NK-92 (cell line): Measurements from ENCODE around the gene GAB2.
"Not testable (repeated sequence)": the region's sequence is repeated elsewhere in the genome, so short reads cannot be mapped to it uniquely, and the experiment has no call there.

ENCODE experiments used
- DNase-seq: peaks from one replicate; lab custom pipeline; 2025; ENCODE audit not compliant: unreplicated experiment; lab: John Stamatoyannopoulos, UW

GAB2 gene, protein sequence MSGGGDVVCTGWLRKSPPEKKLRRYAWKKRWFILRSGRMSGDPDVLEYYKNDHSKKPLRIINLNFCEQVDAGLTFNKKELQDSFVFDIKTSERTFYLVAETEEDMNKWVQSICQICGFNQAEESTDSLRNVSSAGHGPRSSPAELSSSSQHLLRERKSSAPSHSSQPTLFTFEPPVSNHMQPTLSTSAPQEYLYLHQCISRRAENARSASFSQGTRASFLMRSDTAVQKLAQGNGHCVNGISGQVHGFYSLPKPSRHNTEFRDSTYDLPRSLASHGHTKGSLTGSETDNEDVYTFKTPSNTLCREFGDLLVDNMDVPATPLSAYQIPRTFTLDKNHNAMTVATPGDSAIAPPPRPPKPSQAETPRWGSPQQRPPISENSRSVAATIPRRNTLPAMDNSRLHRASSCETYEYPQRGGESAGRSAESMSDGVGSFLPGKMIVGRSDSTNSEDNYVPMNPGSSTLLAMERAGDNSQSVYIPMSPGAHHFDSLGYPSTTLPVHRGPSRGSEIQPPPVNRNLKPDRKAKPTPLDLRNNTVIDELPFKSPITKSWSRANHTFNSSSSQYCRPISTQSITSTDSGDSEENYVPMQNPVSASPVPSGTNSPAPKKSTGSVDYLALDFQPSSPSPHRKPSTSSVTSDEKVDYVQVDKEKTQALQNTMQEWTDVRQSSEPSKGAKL

DNA sequence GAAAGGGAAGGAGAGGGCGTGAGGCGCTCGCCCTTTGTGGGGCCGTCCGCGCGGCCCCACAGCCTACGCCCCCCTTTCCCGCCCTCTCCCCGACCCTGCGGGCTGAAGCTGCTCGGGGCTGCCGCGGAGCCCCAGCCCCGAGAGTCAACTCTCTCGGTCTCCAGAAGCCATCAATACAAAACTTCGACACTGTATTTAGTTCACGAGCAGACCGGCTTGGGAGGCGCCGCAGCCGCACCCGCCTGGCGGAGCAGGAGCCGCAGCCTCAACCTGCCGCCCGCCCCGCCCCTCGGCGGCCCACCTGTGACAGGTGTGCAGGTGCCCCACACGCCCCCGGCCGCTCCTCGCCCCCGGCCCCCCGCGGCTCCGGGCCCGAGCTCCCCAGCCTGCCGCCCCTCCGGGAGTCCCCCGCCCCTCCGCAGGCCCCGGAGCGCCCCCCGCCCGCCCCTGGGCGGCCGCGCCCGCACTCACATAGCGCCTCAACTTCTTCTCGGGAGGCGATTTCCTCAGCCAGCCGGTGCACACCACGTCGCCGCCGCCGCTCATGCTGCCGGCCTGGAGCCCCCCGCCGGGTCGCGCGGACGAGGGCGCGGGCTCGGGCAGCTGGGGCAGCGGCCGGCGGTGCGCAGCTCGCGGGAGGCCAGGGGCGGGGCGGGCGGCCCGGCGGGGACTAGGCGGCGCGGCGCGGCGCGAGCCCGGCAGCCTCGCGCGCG lies at the start of gene GAB2:
Gene GAB2 (minus strand): TSS at position 646 of the 713 bp plus-strand sequence. CDS start 100 bp downstream, at position 546.
- DNase-seq, result no peak

DNA sequence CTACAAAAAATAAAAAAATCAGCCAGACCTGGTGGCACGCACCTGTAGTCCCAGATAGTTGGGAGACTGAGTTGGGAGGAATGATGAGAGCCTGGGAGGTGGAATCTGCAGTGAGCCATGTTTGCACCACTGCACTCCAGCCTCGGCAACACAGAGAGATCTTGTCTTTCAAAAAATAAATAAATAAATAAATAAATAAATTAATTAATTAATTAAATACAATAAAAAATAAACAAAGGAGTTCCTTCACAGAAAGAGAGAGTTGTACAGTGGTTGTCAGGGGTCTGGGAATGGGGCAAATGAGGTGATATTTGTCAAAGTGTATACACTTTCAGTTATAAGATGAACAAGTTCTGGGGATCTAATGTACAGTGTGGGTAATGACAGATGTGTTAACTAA lies 49.8 kb upstream of the GAB2 start:
- DNase-seq, result no peak

DNA sequence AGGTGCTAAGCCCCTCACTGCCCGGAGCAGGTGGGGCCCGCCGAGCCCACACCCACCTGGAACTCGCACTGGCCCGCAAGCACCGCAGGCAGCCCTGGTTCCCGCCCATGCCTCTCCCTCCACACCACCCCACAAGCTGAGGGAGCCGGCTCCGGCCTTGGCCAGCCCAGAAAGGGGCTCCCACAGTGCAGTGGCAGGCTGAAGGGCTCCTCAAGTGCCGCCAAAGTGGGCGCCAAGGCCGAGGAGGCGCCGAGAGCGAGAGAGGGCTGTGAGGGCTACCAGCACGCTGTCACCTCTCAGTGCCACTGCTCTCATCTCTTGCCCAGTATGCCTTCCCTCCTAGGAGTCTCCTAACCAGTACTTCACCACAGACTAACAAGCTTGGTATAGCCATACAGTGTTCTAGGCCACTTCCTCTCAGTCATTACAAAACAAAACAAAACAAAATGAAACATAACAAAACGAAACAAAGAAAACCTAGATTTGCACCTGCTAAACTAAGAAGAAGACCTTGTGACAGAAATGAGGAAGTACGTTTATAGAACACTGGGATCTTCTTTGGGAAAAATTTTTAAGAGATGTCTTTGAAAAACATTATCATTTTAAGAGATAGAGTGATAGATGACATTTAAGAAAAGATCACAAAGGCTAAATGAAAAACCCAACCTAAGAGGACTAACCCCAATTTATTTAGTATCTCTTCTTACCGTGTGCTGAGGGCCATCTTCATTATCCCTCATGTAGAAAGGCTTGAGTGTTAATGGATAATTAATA lies 47.7 kb upstream of the GAB2 start:
- DNase-seq, result no peak

DNA sequence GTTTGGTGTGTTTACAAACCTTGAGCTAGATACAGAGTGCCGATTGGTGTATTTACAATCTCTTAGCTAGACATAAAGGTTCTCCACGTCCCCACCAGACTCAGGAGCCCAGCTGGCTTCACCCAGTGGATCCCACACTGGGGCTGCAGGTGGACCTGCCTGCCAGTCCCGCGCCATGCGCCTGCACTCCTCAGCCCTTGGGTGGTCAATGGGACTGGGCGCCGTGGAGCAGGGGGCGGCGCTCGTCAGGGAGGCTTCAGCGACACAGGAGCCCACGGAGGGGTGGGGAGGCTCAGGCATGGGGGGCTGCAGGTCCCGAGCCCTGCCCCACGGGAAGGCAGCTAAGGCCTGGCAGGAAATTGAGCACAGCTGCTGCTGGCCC lies 47.2 kb upstream of the GAB2 start:
- not testable (repeated sequence) for DNase-seq

DNA sequence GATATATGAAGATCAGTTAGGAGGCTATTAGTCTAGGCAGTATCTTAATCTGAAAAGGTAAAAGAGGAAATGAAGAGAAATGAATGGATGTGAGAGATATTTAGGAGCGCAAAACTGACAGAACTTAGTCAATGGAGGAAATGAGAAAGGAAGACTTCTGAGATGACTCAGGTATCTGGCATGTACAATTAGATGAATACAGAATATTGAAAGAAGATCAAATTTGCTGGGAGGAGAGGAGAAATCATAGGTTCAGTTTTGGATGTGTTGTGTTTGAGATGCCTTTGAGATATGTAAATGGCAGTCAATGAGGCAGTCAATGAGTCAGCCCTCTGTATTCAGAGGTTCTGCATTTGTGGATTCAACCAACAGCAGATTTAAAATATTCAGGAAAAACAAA lies 42.9 kb upstream of the GAB2 start:
- no peak for DNase-seq

DNA sequence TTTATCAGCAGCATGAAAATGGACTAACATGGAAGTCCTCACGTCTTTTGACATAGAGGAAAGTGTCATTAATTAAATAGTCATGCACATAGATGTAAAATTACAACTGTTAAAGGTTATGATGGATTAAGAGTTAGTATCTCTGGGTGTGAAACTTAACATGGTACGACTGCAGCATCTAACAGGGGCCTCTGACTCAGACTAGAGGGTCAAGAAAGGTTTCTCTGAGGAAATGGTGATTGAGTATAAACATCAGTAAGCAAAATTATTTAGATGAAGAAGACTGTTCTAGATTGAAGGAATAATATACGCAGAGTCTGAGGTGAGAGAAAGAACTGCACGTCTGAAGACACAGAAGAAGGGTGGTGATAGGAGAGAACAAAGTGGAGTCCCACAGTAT lies 42.1 kb upstream of the GAB2 start:
- DNase-seq, result no peak

DNA sequence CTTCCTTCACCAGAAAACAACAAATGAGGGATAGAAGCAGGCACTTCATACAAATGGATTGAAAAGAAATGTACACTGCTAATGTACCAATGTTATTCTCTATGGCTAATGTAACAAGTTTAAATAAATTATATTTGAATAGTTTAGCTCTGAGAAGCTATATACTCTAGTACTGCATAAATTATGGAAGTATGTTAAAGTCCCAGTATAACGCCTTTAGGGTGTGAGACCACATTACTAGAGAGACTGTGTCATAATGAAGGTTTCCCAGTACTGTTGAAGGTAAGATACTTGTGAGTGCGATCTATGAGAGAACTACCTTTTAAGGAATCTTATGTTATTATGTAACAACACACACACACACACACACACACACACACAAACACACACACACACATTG lies 39.8 kb upstream of the GAB2 start:
- no peak for DNase-seq

DNA sequence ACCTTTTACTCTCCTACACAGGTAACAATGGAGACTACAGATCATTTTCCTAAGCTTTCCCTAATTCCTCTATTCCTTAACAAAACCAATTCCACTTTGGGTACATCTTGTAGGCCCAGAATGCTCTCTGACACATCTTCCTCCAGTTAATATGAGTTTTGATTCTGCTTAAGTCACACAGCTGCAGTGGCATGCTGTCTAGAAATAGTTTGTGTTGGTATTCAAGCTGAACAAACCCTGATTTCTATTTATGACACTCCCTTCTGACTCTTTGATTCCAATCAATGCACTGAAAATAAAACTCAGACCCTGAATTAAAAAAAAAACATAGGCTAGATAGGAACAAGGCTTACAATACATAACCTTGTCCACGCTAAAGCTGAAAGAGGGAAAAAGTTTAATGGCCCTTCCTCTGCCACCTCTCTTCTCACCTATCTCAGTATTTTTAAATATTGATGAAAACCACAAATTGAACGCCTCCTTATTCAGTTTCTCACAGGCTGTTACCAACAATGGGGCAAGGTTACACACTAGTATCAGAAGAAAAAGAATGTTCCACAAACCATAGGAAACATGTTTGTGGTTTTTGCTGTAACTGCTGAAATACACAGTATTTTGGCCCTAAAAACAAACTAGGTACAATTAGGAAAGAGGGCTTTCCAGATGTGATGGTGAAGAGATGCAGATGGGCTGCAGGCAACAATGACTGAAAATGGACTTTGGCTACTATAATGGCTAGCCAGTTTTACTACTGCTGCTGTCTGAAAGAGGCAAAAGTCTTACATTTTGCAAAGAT lies 35.7 kb upstream of the GAB2 start:
- no peak for DNase-seq

DNA sequence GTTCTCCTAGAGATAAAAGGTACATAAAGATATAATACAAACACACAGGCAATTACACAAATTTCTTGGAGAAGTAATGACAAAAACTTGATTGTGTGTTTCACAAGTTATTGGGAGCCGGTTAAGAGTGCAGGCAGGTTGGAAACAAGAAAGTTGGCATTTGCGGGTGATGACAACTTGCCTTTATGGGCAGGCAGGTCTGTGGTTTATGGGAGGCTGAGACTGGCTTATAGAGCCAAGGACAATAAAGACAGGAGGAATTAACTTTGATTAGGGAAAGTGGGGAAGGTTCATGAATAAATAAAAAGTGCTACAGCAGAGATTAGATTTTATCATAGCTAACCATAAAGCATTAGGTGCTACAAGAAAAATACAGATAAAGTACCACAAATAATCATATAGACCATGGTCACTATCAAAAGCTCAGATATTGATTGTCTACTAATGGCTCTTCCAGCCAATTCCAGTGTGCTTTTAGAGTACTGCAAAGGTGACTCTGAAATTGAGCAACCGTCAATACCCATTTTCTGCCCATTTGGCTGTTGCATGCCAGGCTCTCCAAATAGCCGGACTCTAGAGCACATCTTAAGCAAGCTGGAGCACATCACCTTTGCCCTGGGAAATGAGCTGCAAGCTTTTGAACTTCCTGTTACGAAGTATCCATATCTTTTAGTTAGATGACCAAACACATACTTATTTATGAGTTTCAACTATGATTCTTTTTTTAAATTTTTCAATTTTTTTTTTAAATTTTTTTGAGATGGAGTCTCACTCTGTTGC lies 33.9 kb upstream of the GAB2 start:
- DNase-seq, result no peak

DNA sequence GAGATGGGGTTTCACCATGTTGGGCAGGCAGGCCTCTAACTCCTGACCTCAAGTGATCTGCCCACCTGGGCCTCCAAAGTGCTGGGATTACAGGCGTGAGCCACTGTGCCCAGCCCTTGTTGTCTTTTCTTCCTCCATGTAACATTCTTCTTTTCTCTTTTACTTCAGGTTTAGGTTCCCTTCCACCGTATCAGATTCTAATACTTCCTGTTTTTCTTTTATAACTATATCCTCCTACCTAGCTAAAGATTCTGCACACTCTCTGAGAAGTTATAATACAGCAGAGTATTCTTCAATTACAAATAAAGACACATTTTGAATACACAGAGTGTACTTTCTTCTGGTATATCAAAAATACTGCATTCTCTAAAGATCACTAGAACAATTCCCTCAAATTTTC lies 33.2 kb upstream of the GAB2 start:
- DNase-seq, result no peak

DNA sequence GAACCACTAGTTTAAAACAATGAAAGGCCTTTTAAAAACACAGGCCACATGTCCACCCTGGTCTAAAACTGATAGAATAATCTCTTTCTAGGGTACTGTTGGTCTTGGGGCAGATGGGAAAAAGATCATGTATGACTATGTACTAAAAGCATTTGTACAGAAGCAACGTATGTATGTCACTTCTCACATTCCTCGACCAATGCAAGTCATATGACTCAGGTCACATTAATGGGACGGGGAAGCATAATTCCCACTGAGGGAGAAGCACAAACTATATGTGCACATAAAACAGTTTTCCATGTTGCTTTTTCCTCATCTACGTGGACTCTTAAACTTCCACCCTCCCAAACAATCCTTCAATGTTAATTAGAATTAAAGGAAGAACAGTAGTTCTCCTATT lies 32.2 kb upstream of the GAB2 start:
- DNase-seq, result no peak

DNA sequence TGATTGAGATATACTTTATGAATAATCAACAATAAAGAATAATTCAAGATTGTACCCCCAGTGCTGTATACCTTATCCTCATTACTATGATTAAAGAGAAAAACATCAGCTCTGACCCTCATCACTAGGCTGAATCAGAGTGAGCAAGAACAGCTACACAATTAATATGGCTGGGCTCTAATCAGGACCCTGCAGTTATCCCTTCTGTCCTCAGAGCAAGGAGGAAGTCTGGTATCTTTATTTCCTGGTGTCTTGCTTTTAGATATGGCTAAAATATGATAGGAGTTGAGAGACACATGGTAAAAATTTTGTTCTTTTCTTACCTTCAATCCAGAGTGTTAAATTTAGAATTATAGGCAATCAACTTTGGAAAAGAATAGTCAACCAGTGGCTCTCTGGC lies 28.6 kb upstream of the GAB2 start:
- DNase-seq, result no peak

DNA sequence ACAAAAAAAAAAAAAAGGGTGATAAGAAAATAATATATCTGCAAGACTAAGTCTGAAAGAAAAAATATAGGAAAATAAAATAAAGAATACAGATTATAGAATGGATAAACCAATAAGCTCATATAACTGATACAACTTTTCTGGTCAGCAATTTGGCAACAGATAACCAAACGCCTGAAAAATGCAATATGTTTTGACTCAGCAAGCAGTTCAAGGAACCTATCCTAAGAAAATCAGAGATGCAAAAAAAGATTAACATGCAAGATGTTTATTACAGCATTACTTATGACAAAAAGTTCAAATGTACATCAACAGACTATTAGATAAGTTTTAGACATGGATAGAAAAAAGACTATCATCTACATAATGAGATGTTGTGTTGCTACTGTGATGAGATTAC lies 27.1 kb upstream of the GAB2 start:
- no peak for DNase-seq

DNA sequence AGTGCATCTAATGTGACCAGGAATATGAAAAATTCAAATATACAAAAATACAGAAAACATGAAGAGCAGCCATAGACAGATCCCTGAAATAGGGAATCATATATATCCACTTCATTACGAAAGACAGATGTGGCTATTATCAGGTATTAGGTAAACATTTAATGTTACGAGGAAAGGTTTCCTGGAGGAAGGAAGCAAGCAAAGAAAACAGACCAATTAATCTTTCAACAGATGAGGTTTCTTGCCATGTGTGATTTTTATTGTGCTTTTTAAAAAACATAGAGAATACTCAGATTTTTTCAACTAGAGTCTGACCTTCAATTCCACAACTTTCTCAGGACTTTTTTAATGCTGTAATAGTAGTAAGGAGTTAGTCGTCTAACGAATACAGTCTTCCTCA lies 24.3 kb upstream of the GAB2 start:
- DNase-seq, result no peak

DNA sequence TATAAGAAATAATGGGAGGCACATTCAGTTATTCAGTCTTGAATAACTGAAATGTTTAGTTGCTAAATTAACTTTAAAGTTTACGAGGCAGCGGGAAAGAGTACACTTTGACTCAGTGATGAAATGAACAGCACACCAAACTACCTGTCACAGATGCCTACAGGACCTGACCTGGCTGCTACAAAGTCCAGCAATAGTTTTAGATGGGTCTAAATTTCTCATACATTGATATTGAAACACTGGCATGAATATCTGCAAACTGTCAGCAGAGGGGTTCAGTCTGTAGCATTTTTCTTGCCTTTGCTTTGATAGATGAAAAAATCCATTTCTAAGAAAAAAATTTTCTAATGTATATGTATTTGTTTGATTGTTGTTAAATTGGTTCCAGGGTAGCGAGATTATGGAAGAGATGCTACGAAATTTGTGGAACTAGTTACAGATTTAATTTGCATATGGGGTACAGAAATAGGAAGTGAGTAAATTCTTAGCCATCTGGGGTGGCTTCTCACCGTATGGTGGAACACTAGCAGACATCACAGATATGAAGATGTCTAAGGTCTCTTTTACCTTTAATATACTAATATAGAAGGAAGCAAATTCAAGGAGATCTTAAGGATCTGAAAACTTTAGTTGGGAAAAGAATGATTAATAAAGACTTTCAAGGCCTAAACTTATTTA lies 20.8 kb upstream of the GAB2 start:
- DNase-seq, result no peak

DNA sequence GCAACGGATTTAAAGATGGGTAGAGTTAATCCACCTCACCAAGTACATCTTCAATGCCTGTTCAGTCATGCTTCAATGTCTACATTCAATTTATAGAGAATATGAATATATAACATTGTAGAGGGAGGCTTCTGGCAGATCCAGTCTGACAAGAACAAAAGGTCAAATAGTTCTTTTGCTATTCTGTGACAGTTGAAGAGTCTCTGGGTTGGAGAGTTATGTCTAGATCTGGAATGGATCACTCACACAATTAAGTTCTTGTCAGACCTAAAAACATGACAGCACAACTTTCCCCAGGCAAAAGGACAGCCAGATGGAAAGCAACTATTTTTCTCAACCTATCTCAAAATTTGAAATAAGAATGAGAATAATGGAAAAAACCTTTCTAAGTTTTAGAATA lies 15.3 kb upstream of the GAB2 start:
- no peak for DNase-seq

DNA sequence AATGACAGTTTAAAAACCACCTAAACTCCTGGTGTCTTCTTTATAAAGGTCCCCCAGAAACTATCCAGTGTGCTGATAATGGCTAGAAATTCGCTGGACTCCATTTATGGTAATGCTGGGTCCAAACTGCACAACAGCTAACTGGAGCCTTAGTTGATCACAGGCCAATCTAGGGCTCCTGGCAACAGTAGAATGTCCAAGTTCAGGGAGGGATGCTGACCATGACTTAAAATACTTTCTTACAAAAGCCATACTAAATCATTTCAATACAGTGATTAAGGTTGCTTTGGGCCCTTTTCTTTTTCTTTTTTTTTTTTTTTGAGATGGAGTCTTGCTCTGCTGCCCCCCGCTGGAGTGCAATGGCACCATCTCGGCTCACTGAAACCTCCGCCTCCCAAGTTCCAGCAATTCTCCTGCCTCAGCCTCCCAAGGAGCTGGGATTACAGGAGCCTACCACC lies 14.5 kb upstream of the GAB2 start:
- no peak for DNase-seq

DNA sequence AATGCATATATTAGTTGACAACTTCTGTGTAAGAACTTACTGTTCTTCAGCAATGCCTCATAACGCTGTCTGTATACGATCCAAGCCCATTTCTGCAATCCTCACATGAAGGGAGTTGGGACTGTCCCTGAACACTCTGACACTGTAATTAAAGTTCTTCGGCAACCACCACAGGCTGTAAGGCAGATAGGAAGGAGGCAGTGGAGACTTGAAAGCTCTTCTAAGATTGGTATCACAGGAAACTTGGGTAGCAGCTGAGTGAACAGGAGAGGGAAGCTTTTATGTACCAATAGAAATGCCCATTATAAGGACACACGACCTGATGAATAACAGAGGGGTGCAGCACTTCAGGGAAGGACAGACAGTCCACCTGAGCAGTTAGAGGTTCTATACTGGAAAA lies 12.0 kb upstream of the GAB2 start:
- no peak for DNase-seq

DNA sequence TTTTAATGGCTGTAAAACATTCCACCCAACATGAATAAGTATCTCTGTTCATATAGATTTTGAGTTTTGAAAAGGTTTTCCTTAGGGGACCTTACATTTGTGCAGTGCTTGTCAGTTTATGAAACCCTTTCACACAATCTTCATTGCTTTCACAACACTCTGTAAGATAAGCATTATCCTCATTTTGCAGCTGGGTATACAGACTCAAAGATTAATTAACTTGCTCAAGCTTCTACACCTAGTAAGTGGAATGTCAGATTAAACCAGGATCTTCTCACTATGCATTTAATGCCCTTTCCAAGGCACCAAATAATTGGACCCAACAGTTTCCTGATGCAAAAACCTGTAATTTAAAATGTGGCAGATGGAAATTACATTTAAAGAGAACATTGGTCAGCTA lies 11.6 kb upstream of the GAB2 start:
- DNase-seq, result no peak
